GM21423 (cell line): Measurements from ENCODE around the gene JAG2.

ENCODE experiments used
- ATAC-seq: cut with Tn5 transposase; IDR thresholded peaks from one replicate; pipeline ENCODE4 v1.9.1; 2021; ENCODE audit warnings: mild to moderate bottlenecking, moderate library complexity; ENCODE audit not compliant: unreplicated experiment

JAG2 gene

GRCh38 chr14:105141486-105142281 is 26.9 kb downstream of the JAG2 start:
- no peak for ATAC-seq

- ATAC-seq = no peak
Measured at GRCh38 chr14:105141026-105141425, 27.6 kb downstream of the JAG2 start.

GRCh38 chr14:105140581-105140980 is 28.0 kb downstream of the JAG2 start:
- no peak for ATAC-seq

DNA sequence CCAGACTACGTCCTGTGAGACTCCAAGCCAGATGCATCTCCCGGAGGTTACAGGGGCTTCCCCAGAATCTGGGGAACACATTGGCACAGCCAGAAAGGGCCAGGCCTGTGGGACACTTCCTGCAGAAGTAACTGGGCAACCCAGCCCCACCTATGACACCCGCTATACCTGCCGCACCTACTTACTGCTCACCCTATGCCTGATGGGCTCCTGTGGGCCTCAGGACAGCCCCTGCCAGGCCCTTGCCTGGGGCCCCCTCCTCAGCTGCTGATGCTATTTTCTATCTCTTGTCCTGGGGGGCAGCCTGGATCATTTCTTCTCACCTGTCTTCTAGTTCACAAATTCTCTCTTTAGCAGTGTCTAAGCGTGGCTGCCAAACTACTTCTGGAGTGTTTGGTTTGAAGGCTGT is 28.7 kb downstream of the JAG2 start:
- ATAC-seq = no peak

DNA sequence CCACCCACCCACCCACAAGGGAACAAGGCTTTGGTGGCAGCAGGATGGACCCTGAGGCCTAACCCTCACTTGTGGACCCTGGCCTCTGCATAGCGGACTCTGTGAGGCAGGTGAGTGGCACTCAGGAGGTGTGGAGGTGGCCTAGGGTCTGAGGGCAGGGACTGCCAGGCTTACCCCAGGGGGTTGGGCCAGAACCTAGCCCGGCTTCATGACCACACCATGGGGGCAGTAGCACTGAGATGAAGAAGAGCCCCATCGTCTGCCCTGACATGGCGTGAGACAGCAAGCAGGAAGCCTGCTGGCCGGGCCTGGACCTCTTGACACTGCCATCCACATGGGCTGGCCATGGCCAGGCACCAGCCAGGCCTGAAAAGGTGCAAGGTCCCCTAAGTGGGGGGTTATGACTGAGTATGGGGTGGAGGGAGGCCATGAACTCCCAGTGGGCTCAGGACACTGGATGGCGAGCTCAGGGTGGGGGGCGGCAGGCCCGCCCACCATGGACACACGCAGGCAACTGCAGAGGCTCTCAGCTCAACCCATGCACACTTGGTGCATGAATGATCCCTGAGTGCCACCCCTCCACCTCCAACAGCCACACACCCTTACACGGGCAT is 29.3 kb downstream of the JAG2 start:
- no peak for ATAC-seq

GRCh38 chr14:105138551-105139111 is 29.9 kb downstream of the JAG2 start:
- no peak for ATAC-seq

DNA sequence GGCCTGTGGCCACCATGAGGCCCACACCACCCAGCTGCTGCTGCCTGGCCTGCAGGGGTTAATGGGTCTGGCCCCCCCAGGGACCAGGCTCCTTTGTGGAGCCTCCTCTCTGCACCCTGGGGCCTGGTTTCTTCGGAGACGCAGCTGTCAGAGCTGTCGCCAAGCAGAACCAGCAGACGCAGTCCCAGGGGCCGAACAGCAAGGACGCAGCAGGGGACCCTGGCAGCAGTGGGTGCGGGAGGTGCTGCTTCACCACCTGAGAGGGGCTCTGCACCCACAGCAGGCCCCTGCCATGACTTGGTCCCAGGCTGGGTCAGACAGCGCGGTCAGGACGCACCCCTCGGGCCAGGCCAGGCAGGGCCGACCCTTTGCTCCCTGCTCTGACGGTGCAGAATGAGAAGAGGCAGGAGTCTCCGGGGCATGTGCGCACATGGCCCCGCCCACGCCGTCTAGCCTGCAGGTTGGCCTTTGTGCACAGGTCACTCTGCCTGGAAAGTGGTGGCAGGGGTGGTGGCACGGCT is 30.5 kb downstream of the JAG2 start:
- no peak for ATAC-seq

DNA sequence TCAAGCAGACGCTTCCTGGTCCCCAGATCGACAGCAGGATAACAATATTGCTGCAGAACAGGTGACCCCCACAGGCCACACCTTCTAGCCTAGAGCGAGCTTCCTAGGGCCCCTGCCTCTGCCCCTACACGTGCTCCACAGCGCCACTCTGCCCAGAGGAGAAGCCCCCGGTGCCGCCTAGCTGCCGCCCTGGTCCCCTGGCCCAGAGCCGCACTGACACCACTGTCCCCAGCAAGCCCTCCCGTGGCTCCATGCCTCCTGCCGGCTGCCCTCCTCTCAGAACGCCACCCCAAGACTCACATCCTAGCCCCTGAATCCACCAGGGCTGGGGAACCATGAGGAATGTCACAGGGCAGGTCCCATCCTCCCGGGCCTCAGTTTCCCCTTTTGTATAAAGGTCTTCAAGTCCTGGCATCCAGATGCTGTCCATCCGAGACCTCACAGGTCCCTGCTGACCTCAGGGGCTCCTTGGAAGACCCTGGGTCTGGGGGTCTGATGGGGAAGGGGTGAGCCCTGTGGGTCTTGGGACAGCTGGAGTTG is 31.0 kb downstream of the JAG2 start:
- ATAC-seq = no peak

- ATAC-seq = no peak
Measured at GRCh38 chr14:105136401-105137322, 31.9 kb downstream of the JAG2 start.

- no peak for ATAC-seq
Measured at GRCh38 chr14:105135700-105136395, 32.7 kb downstream of the JAG2 start.

DNA sequence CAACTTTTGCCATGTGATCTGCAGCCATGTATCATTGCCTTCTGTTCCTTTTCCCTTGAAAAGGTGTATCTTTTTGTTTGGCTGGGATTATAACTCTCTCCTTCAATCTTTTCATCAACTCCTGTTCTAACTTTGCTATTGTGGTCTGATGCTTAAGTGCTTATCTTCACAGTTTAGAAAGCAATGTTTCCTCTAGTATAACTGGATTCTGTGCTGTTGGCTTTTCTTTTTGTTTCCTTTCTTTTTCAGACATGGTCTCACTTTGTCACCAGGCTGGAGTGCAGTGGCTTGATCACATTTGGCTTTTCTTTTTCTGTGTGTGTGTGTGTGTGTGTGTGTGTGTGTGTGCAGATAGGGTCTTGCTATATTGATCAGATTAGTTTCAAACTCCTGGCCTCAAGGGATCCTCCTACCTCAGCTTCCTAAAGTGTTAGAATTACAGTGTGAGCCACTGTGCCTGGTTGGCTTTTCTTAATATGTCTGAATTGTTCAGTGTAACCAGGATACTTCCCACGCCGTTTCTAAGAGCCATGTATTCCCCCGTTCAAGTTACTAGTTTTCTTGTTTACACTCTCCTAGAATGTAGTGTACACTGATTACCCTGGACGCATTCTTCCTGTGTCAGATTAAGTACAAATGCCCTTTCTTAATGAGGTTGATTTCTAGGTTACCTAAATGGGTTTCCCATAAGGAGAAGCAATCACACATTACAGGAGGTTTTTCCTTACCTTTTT is 35.5 kb downstream of the JAG2 start:
- no peak for ATAC-seq

DNA sequence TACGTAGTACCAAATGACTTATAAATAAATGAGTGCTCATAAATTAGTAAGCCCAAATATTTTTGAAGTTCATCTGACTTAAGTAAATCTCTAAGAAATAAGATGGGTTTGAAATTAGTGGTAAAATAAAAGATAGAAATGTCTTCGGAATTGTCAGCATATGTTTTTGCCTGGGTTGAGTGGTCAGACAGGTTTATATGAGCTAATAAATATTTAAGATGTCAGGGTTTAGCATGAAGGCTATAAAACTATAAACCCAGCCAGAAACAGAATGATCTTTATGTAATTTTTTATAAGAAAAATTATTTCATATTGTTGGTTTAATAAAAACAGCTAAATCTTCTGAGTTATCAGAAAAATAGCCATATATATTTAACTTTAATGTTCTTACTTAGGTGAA is 37.3 kb downstream of the JAG2 start:
- ATAC-seq = no peak

- ATAC-seq = no peak
Measured at GRCh38 chr14:105128059-105128458, 40.5 kb downstream of the JAG2 start.

DNA sequence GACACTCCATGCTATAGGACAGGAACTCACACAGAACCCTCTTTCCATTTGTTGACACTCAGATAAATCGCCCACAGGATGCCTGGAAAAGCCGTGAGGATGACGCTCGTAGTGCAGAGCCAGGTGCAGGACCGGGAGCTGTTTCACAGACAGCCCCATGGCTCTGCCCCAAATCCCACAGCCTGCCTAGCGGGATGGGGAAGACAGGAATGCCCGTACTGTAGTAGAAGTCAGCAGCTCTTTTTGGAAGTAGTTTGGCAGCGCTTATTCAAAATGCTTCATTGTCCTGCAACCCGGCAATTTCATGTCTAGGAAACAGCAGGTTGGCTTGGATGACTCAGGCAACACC is 41.6 kb downstream of the JAG2 start:
- ATAC-seq = no peak

GRCh38 chr14:105126126-105126980 is 42.2 kb downstream of the JAG2 start:
- no peak for ATAC-seq

- no peak for ATAC-seq
Measured at GRCh38 chr14:105124823-105125222, 43.8 kb downstream of the JAG2 start.

DNA sequence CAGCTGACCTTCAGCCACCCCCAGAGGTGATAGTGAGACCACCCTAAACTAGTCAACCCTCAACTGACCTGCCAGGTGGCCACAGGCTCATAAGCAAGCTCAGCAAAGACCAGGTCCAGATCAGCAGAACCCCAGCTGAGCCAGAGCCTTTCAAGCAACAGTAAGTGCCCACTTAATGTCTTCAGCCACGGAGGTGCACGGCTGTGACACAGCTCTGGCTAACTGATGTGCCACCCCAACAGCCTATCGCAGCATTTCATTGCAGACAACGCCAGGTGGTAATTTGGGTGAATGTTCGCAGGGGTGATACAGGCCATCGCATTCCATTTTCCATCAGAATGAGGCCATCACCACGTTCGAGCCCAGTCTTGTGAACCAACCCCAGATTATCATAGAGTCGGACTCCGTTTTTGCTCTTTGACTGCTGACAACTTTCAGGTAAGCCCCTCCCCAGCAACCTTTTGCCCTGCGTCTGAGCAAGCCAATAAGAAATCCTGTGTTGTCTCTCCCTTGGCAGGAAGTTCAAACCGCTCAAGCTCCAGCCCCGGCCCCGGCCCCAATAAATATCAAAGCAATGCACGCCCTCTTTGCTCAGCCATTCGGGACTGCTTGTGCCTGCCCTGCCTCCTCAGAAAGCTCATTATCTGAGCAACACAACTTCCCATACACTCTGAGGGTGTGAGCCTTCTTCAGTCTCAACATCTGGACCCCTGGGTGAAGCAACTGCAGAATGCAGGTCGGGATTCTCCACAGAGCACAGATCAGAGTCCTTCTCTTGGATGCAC is 44.4 kb downstream of the JAG2 start:
- ATAC-seq = no peak
